H9 (cell line): Measurements from ENCODE around the gene NEU3. TPM values are rescaled to one million over a fixed set of nuclear protein-coding genes. Genes with fewer than 3 reads are reported as not detected.

Experiments used
- DNase-seq: peaks from one replicate; pipeline ENCODE4 v3.0.0-alpha.2; 2017
- H2AFZ ChIP-seq: one replicate; pipeline ENCODE4 v1.6.1; 2013; ENCODE audit warnings: mild to moderate bottlenecking, low read length, control low read depth, moderate library complexity
- H2AK5ac ChIP-seq: 2 replicates; pipeline ENCODE4 v1.6.1; 2013; ENCODE audit warnings: low read length, control low read depth, mixed read lengths; ENCODE audit not compliant: insufficient read length
- H2BK120ac ChIP-seq: one replicate; pipeline ENCODE4 v1.6.1; 2013; ENCODE audit warnings: low read depth, mild to moderate bottlenecking, low read length, control low read depth, inconsistent platforms; ENCODE audit not compliant: poor library complexity, severe bottlenecking
- H2BK12ac ChIP-seq: 2 replicates; pipeline ENCODE4 v1.6.1; 2013; ENCODE audit warnings: low read length, control low read depth, mixed read lengths, low read depth; ENCODE audit not compliant: insufficient read length
- H2BK15ac ChIP-seq: 2 replicates; pipeline ENCODE4 v1.6.1; 2013; ENCODE audit warnings: low read depth, low read length, control low read depth
- H2BK20ac ChIP-seq: one replicate; pipeline ENCODE4 v1.6.1; 2013; ENCODE audit warnings: low read depth, mild to moderate bottlenecking, low read length, control low read depth, inconsistent platforms; ENCODE audit not compliant: poor library complexity, severe bottlenecking
- H2BK5ac ChIP-seq: 2 replicates; pipeline ENCODE4 v1.6.1; 2013; ENCODE audit warnings: low read length, control low read depth, mixed read lengths; ENCODE audit not compliant: insufficient read length
- H3K14ac ChIP-seq: 2 replicates; pipeline ENCODE4 v1.6.1; 2013; ENCODE audit warnings: low read length, control low read depth; ENCODE audit not compliant: insufficient read depth
- H3K18ac ChIP-seq: 2 replicates; pipeline ENCODE4 v1.6.1; 2013; ENCODE audit warnings: low read depth, mild to moderate bottlenecking, mixed read lengths, low read length, control low read depth; ENCODE audit not compliant: insufficient read length
- H3K23ac ChIP-seq: 2 replicates; pipeline ENCODE4 v1.6.1; 2013; ENCODE audit warnings: low read length, control low read depth, mixed read lengths, low read depth; ENCODE audit not compliant: insufficient read length
- H3K23me2 ChIP-seq: 2 replicates; pipeline ENCODE4 v1.6.1; 2013; ENCODE audit warnings: low read depth, mild to moderate bottlenecking, mixed read lengths, low read length, control low read depth; ENCODE audit not compliant: insufficient read length, poor library complexity, severe bottlenecking
- H3K27ac ChIP-seq: 2 replicates; pipeline ENCODE4 v1.5.1; 2013; ENCODE audit warnings: low read length, control low read depth, mixed read lengths, low read depth; ENCODE audit not compliant: insufficient read length
- H3K27me3 ChIP-seq: 2 replicates; pipeline ENCODE4 v1.6.1; 2013; ENCODE audit warnings: low read length, control low read depth, inconsistent platforms; ENCODE audit not compliant: insufficient read depth
- H3K4ac ChIP-seq: 2 replicates; pipeline ENCODE4 v1.6.1; 2013; ENCODE audit warnings: low read depth, mild to moderate bottlenecking, control low read depth, inconsistent platforms, low read length, moderate library complexity
- H3K4me1 ChIP-seq: 2 replicates; pipeline ENCODE4 v1.6.1; 2013; ENCODE audit warnings: low read length, control low read depth, inconsistent platforms; ENCODE audit not compliant: insufficient read depth
- H3K4me2 ChIP-seq: 2 replicates; pipeline ENCODE4 v1.6.1; 2013; ENCODE audit warnings: low read length, control low read depth, mixed read lengths; ENCODE audit not compliant: insufficient read length, insufficient read depth
- H3K56ac ChIP-seq: 2 replicates; pipeline ENCODE4 v1.6.1; 2013; ENCODE audit warnings: low read depth, mild to moderate bottlenecking, mixed read lengths, low read length, control low read depth; ENCODE audit not compliant: insufficient read length
- H3K79me1 ChIP-seq: 2 replicates; pipeline ENCODE4 v1.6.1; 2013; ENCODE audit warnings: low read depth, mild to moderate bottlenecking, moderate library complexity, low read length, control low read depth, inconsistent platforms; ENCODE audit not compliant: insufficient read depth, poor library complexity, severe bottlenecking
- H3K79me2 ChIP-seq: 2 replicates; pipeline ENCODE4 v1.6.1; 2013; ENCODE audit warnings: low read length, control low read depth, inconsistent platforms; ENCODE audit not compliant: insufficient read depth
- H3K9ac ChIP-seq: 2 replicates; pipeline ENCODE4 v1.6.1; 2013; ENCODE audit warnings: low read length, control low read depth, mixed read lengths; ENCODE audit not compliant: insufficient read length; ENCODE audit errors: extremely low read depth
- H3K9me3 ChIP-seq: one replicate; pipeline ENCODE4 v1.6.1; 2013; ENCODE audit warnings: low read depth, low read length, inconsistent platforms; ENCODE audit not compliant: control insufficient read depth
- H3T11ph ChIP-seq: one replicate; pipeline ENCODE4 v1.6.1; 2013; ENCODE audit warnings: mild to moderate bottlenecking, low read length, control low read depth, inconsistent platforms
- H4K20me1 ChIP-seq: one replicate; pipeline ENCODE4 v1.6.1; 2013; ENCODE audit not compliant: control insufficient read depth, insufficient read length, insufficient read depth
- H4K5ac ChIP-seq: 2 replicates; pipeline ENCODE4 v1.6.1; 2013; ENCODE audit warnings: low read depth, mild to moderate bottlenecking, mixed read lengths, low read length, control low read depth; ENCODE audit not compliant: insufficient read length
- H4K8ac ChIP-seq: replicated peaks from 2 replicates; pipeline ENCODE4 v1.6.1; 2013; ENCODE audit warnings: low read length, control low read depth, mixed read lengths, low read depth; ENCODE audit not compliant: insufficient read length
- H4K91ac ChIP-seq: 2 replicates; pipeline ENCODE4 v1.6.1; 2013; ENCODE audit warnings: low read depth, mild to moderate bottlenecking, moderate library complexity, mixed read lengths, low read length, control low read depth; ENCODE audit not compliant: insufficient read length
- H3K27ac Mint-ChIP-seq, 3 experiments: 2 replicates in 2 of 3; 3 replicates in 1 of 3; pipeline ENCODE4 v1.8.0; 2020 to 2021; ENCODE audit warnings: mixed read lengths in 3 of 3, mild to moderate bottlenecking in 1 of 3, moderate library complexity in 1 of 3
- H3K27me3 Mint-ChIP-seq: 2 replicates; pipeline ENCODE4 v1.8.0; 2021; ENCODE audit warnings: low read depth, mild to moderate bottlenecking, moderate library complexity, mixed read lengths
- H3K36me3 Mint-ChIP-seq, 3 experiments: 2 replicates in 2 of 3; 3 replicates in 1 of 3; pipeline ENCODE4 v1.8.0; 2020 to 2021; ENCODE audit warnings: low read depth in 3 of 3, mixed read lengths in 3 of 3; ENCODE audit not compliant: insufficient read depth in 1 of 3
- H3K4me1 Mint-ChIP-seq, 2 experiments: 2 replicates each; pipeline ENCODE4 v1.8.0; 2020; ENCODE audit warnings: mixed read lengths in 2 of 2
- H3K4me3 Mint-ChIP-seq, 2 experiments: 2 replicates in 1 of 2; 3 replicates in 1 of 2; pipeline ENCODE4 v1.8.0; 2020 to 2021; ENCODE audit warnings: mild to moderate bottlenecking in 2 of 2, mixed read lengths in 2 of 2, moderate library complexity in 1 of 2
- H3K9me3 Mint-ChIP-seq, 2 experiments: 2 replicates in 1 of 2; 3 replicates in 1 of 2; pipeline ENCODE4 v1.8.0; 2020; ENCODE audit warnings: mild to moderate bottlenecking in 2 of 2, mixed read lengths in 2 of 2, moderate library complexity in 1 of 2
- CTCF ChIP-seq: fragments of 200-600 bp; sonication (generic); conservative IDR thresholded peaks from 3 replicates; pipeline ENCODE4 v1.8.0; 2021; ENCODE audit warnings: antibody characterized with exemption, mild to moderate bottlenecking
- total RNA-seq: library from RNA; stranded (reverse); gene quantifications from 2 replicates; pipeline ENCODE4 v1.2.1, GENCODE V29; 2021

NEU3 gene
- total RNA-seq, 1 experiment from 2014 or later, result 15.9 TPM

- no peak overlapping the region for H4K8ac ChIP-seq
- no peak overlapping the region for H4K5ac ChIP-seq
- no peaks in the 10 kb centered on the region for H3K27me3 Mint-ChIP-seq
- H2AK5ac ChIP-seq, result no peak overlapping the region
- H3T11ph ChIP-seq, result no peak overlapping the region
- no peak overlapping the region for H3K18ac ChIP-seq
- no peak overlapping the region for H3K23ac ChIP-seq
- no peak overlapping the region for H3K4me2 ChIP-seq
- no peaks in the 10 kb centered on the region for H3K9me3 ChIP-seq
- no peaks in the 10 kb centered on the region for H4K20me1 ChIP-seq
- no peak for DNase-seq
- no peaks in the 10 kb centered on the region for H3K79me2 ChIP-seq
- H3K9me3 Mint-ChIP-seq, result no peaks in the 10 kb centered on the region
- H3K23me2 ChIP-seq, result no peaks in the 10 kb centered on the region
- no peak overlapping the region for H2BK20ac ChIP-seq
- no peak overlapping the region for H3K4ac ChIP-seq
- H3K27me3 ChIP-seq, result no peaks in the 10 kb centered on the region
- H3K56ac ChIP-seq, result no peak overlapping the region
- no peak overlapping the region for H3K14ac ChIP-seq
- H2BK120ac ChIP-seq, result no peak overlapping the region
- H3K36me3 Mint-ChIP-seq, result peaks cover 0 to 12% (median 0%) of the 10 kb centered on the region in 3 experiments; a peak in 3 of 7 replicates
- no peak overlapping the region for H2BK15ac ChIP-seq
- H3K4me1 Mint-ChIP-seq, result no peaks in the 10 kb centered on the region
- H2AFZ ChIP-seq, result no peak overlapping the region
- H2BK5ac ChIP-seq, result no peak overlapping the region
- H2BK12ac ChIP-seq, result no peak overlapping the region
- H3K79me1 ChIP-seq, result no peaks in the 10 kb centered on the region
- H4K91ac ChIP-seq, result no peak overlapping the region
- H3K4me1 ChIP-seq, result no peaks in the 10 kb centered on the region
- H3K27ac Mint-ChIP-seq, result peak overlapping the region in 1 of 3 experiments; percentile 7; a peak in 1 of 7 replicates
- H3K9ac ChIP-seq, result no peak overlapping the region
- no peak overlapping the region for H3K4me3 Mint-ChIP-seq
- TF ChIP-seq CTCF, result no peak
- no peak overlapping the region for H3K27ac ChIP-seq
These were observed 47.2 kb upstream of the NEU3 start for GRCh38 chr11:74941492-74941891.
